Neural progenitor cell (in vitro differentiated cells): Measurements from ENCODE around the gene NOM1. TPM values are rescaled to one million over a fixed set of nuclear protein-coding genes. Genes with fewer than 3 reads are reported as not detected.

Experiments used
- DNase-seq: peaks from one replicate; pipeline ENCODE4 v3.0.0-alpha.2; 2016; ENCODE audit warnings: low spot score
- H2AFZ ChIP-seq: fragments of 200-600 bp; sonication (generic); replicated peaks from 2 replicates; pipeline ENCODE4 v1.6.1; 2016; ENCODE audit warnings: antibody characterized with exemption
- H3F3A ChIP-seq: fragments of 200-600 bp; sonication (generic); 2 replicates; pipeline ENCODE4 v1.6.1; 2016; ENCODE audit warnings: antibody characterized with exemption, low read depth
- H3K27ac ChIP-seq: fragments of 200-600 bp; sonication (generic); 2 replicates; pipeline ENCODE4 v1.5.1; 2016; ENCODE audit warnings: mild to moderate bottlenecking
- H3K27me3 ChIP-seq: fragments of 200-600 bp; sonication (generic); 2 replicates; pipeline ENCODE4 v1.6.1; 2016; ENCODE audit warnings: mild to moderate bottlenecking, moderate library complexity
- H3K36me3 ChIP-seq: fragments of 200-600 bp; sonication (generic); 2 replicates; pipeline ENCODE4 v1.5.1; 2016
- H3K4me1 ChIP-seq: fragments of 200-600 bp; sonication (generic); 2 replicates; pipeline ENCODE4 v1.6.1; 2016; ENCODE audit warnings: mixed run types
- H3K4me2 ChIP-seq: fragments of 200-600 bp; sonication (generic); 2 replicates; pipeline ENCODE4 v1.6.1; 2016
- H3K4me3 ChIP-seq: fragments of 200-600 bp; sonication (generic); 2 replicates; pipeline ENCODE4 v1.5.1; 2016
- H3K79me2 ChIP-seq: fragments of 200-600 bp; sonication (generic); 2 replicates; pipeline ENCODE4 v1.6.1; 2016; ENCODE audit warnings: low read depth
- H3K9ac ChIP-seq: fragments of 200-600 bp; sonication (generic); 2 replicates; pipeline ENCODE4 v1.6.1; 2016
- H3K9me3 ChIP-seq: fragments of 200-600 bp; sonication (generic); 2 replicates; pipeline ENCODE4 v1.5.1; 2016; ENCODE audit warnings: low read depth
- H4K20me1 ChIP-seq: fragments of 200-600 bp; sonication (generic); 2 replicates; pipeline ENCODE4 v1.6.1; 2016; ENCODE audit warnings: low read depth
- H3K27ac Mint-ChIP-seq: 3 replicates; pipeline ENCODE4 v1.8.0; 2021; ENCODE audit warnings: mixed read lengths
- H3K27me3 Mint-ChIP-seq: 2 replicates; pipeline ENCODE4 v1.8.0; 2022; ENCODE audit warnings: low read depth, mild to moderate bottlenecking, inconsistent platforms, moderate library complexity, mixed read lengths; ENCODE audit not compliant: insufficient read depth
- H3K36me3 Mint-ChIP-seq: 3 replicates; pipeline ENCODE4 v1.8.0; 2021; ENCODE audit warnings: mixed read lengths
- H3K4me1 Mint-ChIP-seq: 3 replicates; pipeline ENCODE4 v1.8.0; 2021; ENCODE audit warnings: mixed read lengths
- H3K4me3 Mint-ChIP-seq: 3 replicates; pipeline ENCODE4 v1.8.0; 2021; ENCODE audit warnings: mild to moderate bottlenecking, moderate library complexity, mixed read lengths
- H3K9me3 Mint-ChIP-seq: 3 replicates; pipeline ENCODE4 v1.8.0; 2020; ENCODE audit warnings: mixed read lengths
- CTCF ChIP-seq: fragments of 200-600 bp; sonication (generic); IDR thresholded peaks from 2 replicates; pipeline ENCODE4 v1.5.1; 2017; ENCODE audit warnings: antibody characterized with exemption, mild to moderate bottlenecking
- EZH2 ChIP-seq: fragments of 200-600 bp; sonication (generic); IDR thresholded peaks from 2 replicates; pipeline ENCODE4 v1.6.1; 2017; ENCODE audit warnings: antibody characterized with exemption, mild to moderate bottlenecking, moderate library complexity
- EZH2phosphoT487 ChIP-seq: fragments of 200-600 bp; sonication (generic); IDR thresholded peaks from 2 replicates; pipeline ENCODE4 v1.6.1; 2017; ENCODE audit warnings: antibody characterized with exemption
- total RNA-seq: library from RNA; depleted of rRNA; stranded (reverse); fragments of >200 nt; gene quantifications from 2 replicates; pipeline ENCODE4 v1.2.3, GENCODE V29; 2015; ENCODE audit warnings: low replicate concordance

The NOM1 gene
- total RNA-seq, 1 donor from 2014 or later: 10.9 TPM

GRCh38 chr7:156988343-156989185, 39.1 kb downstream of the NOM1 start:
- peaks cover 4% of the 10 kb centered on the region for H3K27me3 Mint-ChIP-seq
- no peak overlapping the region for H3K27ac ChIP-seq
- DNase-seq: no peak
- H4K20me1 ChIP-seq: no peaks in the 10 kb centered on the region
- H3K4me3 ChIP-seq: no peak overlapping the region
- no peaks in the 10 kb centered on the region for H3K9me3 ChIP-seq
- peaks cover 7% of the 10 kb centered on the region for H3F3A ChIP-seq
- no peaks in the 10 kb centered on the region for H3K36me3 ChIP-seq
- H3K27me3 ChIP-seq: peaks cover 25% of the 10 kb centered on the region
- no peaks in the 10 kb centered on the region for H3K79me2 ChIP-seq
- no peak overlapping the region for H3K4me3 Mint-ChIP-seq
- H3K4me1 ChIP-seq: no peaks in the 10 kb centered on the region
- H3K4me1 Mint-ChIP-seq: no peaks in the 10 kb centered on the region
- no peak overlapping the region for H3K27ac Mint-ChIP-seq
- H3K4me2 ChIP-seq: no peak overlapping the region
- H3K9ac ChIP-seq: no peak overlapping the region
- H3K9me3 Mint-ChIP-seq: no peaks in the 10 kb centered on the region
- H3K36me3 Mint-ChIP-seq: no peaks in the 10 kb centered on the region
- no peak overlapping the region for H2AFZ ChIP-seq
- no peak for TF ChIP-seq EZH2phosphoT487
- no peak for TF ChIP-seq EZH2
- TF ChIP-seq CTCF: no peak

GRCh38 chr7:156989766-156990535, 40.4 kb downstream of the NOM1 start:
- no peaks in the 10 kb centered on the region for H3K79me2 ChIP-seq
- no peak overlapping the region for H3K9ac ChIP-seq
- H4K20me1 ChIP-seq: no peaks in the 10 kb centered on the region
- H3F3A ChIP-seq: no peaks in the 10 kb centered on the region
- TF ChIP-seq CTCF: no peak
- TF ChIP-seq EZH2phosphoT487: no peak
- TF ChIP-seq EZH2: no peak
- H3K4me1 ChIP-seq: no peaks in the 10 kb centered on the region
- H3K27ac ChIP-seq: no peak overlapping the region
- Mint-ChIP-seq H3K27me3 (peaks cover 8% of the 10 kb centered on the region), H3K9me3 (no peaks in the 10 kb centered on the region), H3K4me1 (no peaks in the 10 kb centered on the region), H3K27ac (no peak overlapping the region), H3K4me3 (no peak overlapping the region), H3K36me3 (no peaks in the 10 kb centered on the region)
- H3K4me2 ChIP-seq: no peak overlapping the region
- H2AFZ ChIP-seq: no peak overlapping the region
- DNase-seq: no peak
- no peaks in the 10 kb centered on the region for H3K36me3 ChIP-seq
- H3K27me3 ChIP-seq: peaks cover 39% of the 10 kb centered on the region
- no peaks in the 10 kb centered on the region for H3K9me3 ChIP-seq
- no peak overlapping the region for H3K4me3 ChIP-seq

GRCh38 chr7:156993021-156993924, 43.8 kb downstream of the NOM1 start:
- Mint-ChIP-seq H3K4me3 (no peak overlapping the region), H3K4me1 (no peaks in the 10 kb centered on the region), H3K9me3 (no peaks in the 10 kb centered on the region), H3K36me3 (no peaks in the 10 kb centered on the region), H3K27ac (no peak overlapping the region), H3K27me3 (peaks cover 39% of the 10 kb centered on the region)
- Histone ChIP-seq H3K4me1 (no peaks in the 10 kb centered on the region), H3F3A (peaks cover 1% of the 10 kb centered on the region), H3K4me2 (no peak overlapping the region), H3K4me3 (no peak overlapping the region), H3K27ac (no peak overlapping the region), H3K36me3 (no peaks in the 10 kb centered on the region), H3K9ac (no peak overlapping the region), H3K79me2 (no peaks in the 10 kb centered on the region), H4K20me1 (peaks cover 10% of the 10 kb centered on the region), H3K27me3 (peaks cover 72% of the 10 kb centered on the region), H2AFZ (no peak overlapping the region), H3K9me3 (no peaks in the 10 kb centered on the region)
- DNase-seq: no peak
- TF ChIP-seq EZH2phosphoT487 (no peak), EZH2 (no peak), CTCF (no peak)
